K562 (cell line): Measurements from ENCODE around the gene NOSTRIN. TPM values are rescaled to one million over a fixed set of nuclear protein-coding genes. Genes with fewer than 3 reads are reported as not detected.

Experiments used
- ADNP ChIP-seq: fragments of 200-800 bp; sonication (Bioruptor generic); IDR thresholded peaks from 2 replicates; pipeline ENCODE4 v1.6.1; 2016; ENCODE audit warnings: missing genetic modification characterization, missing compliant biosample characterization
- ASH1L ChIP-seq: fragments of 450-650 bp; IDR thresholded peaks from 2 replicates; pipeline ENCODE4 v1.6.1; 2018; ENCODE audit warnings: borderline replicate concordance, mild to moderate bottlenecking, low read depth; ENCODE audit not compliant: partially characterized antibody
- BRD4 ChIP-seq: fragments of 200-600 bp; sonication (generic); IDR thresholded peaks from 2 replicates; pipeline ENCODE4 v1.6.1; 2017; ENCODE audit warnings: inconsistent platforms
- CBX3 ChIP-seq, 2 experiments: IDR thresholded peaks; 1 replicate in 1 of 2; 2 replicates in 1 of 2; pipeline ENCODE4 v1.6.1; 2012; ENCODE audit warnings: inconsistent platforms in 2 of 2, low read length in 2 of 2, borderline replicate concordance in 1 of 2, control low read depth in 1 of 2
- CBX5 ChIP-seq: IDR thresholded peaks from 2 replicates; pipeline ENCODE4 v1.6.1; 2014; ENCODE audit warnings: low read depth, borderline replicate concordance
- HMGN3 ChIP-seq: IDR thresholded peaks from 2 replicates; pipeline ENCODE4 v1.6.1; 2011; ENCODE audit warnings: borderline replicate concordance, low read depth, mild to moderate bottlenecking, mixed read lengths, low read length; ENCODE audit not compliant: insufficient read length; ENCODE audit errors: extremely low read depth
- JUND ChIP-seq, 2 experiments: IDR thresholded peaks; 2 replicates in 1 of 2; 3 replicates in 1 of 2; pipeline ENCODE4 v1.6.1; 2011; ENCODE audit warnings: borderline replicate concordance in 2 of 2, low read depth in 2 of 2, low read length in 2 of 2, improper control_type of control experiment in 1 of 2, missing biosample characterization in 1 of 2, missing genetic modification characterization in 1 of 2, missing genetic modification reagents in 1 of 2
- LARP7 ChIP-seq: fragments of 450-650 bp; IDR thresholded peaks from 2 replicates; pipeline ENCODE4 v1.6.1; 2016
- MBD2 ChIP-seq: sonication (generic); IDR thresholded peaks from 2 replicates; pipeline ENCODE4 v1.6.1; 2016; ENCODE audit warnings: low read depth, borderline replicate concordance
- PHB2 ChIP-seq: fragments of 450-650 bp; IDR thresholded peaks from 2 replicates; pipeline ENCODE4 v1.6.1; 2017; ENCODE audit warnings: low read depth
- PTRF ChIP-seq: fragments of 450-650 bp; IDR thresholded peaks from 2 replicates; pipeline ENCODE4 v1.6.1; 2016; ENCODE audit warnings: mild to moderate bottlenecking, missing genetic modification characterization, missing compliant biosample characterization
- RBBP5 ChIP-seq: fragments of 200-600 bp; sonication (generic); IDR thresholded peaks from 2 replicates; pipeline ENCODE4 v1.6.1; 2012; ENCODE audit warnings: borderline replicate concordance, mild to moderate bottlenecking, low read length, control low read depth, inconsistent platforms; ENCODE audit not compliant: insufficient read depth, poor library complexity, severe bottlenecking
- STAT5A ChIP-seq: IDR thresholded peaks from 2 replicates; pipeline ENCODE4 v1.6.1; 2012; ENCODE audit warnings: low read length, inconsistent platforms, borderline replicate concordance
- TBP ChIP-seq: optimal IDR thresholded peaks from 2 replicates; pipeline ENCODE3; 2011; ENCODE audit warnings: low read depth, low read length, improper control_type of control experiment
- TCF3 ChIP-seq: sonication (generic); formaldehyde crosslinking; IDR thresholded peaks from 2 replicates; pipeline ENCODE4 v1.4.0; 2020; ENCODE audit warnings: mild to moderate bottlenecking, missing genetic modification reagents
- THRAP3 ChIP-seq: fragments of 450-650 bp; IDR thresholded peaks from 2 replicates; pipeline ENCODE4 v1.6.1; 2016; ENCODE audit warnings: mild to moderate bottlenecking, inconsistent platforms, borderline replicate concordance
- ZC3H8 ChIP-seq: fragments of 450-650 bp; IDR thresholded peaks from 2 replicates; pipeline ENCODE4 v1.6.1; 2017
- ZNF140 ChIP-seq: fragments of 250-450 bp; sonication (Bioruptor Pico); IDR thresholded peaks from 2 replicates; pipeline ENCODE4 v1.8.0; 2021; ENCODE audit warnings: moderate library complexity, mild to moderate bottlenecking, inconsistent platforms
- ZNF165 ChIP-seq: fragments of 250-450 bp; sonication (Bioruptor Pico); IDR thresholded peaks from 2 replicates; pipeline ENCODE4 v1.4.0; 2020; ENCODE audit warnings: borderline replicate concordance
- ZNF232 ChIP-seq: sonication (generic); formaldehyde crosslinking; IDR thresholded peaks from 2 replicates; pipeline ENCODE4 v1.8.0; 2022; ENCODE audit warnings: mild to moderate bottlenecking, missing genetic modification reagents
- ZNF311 ChIP-seq: fragments of 250-450 bp; sonication (Bioruptor Pico); IDR thresholded peaks from 2 replicates; pipeline ENCODE4 v1.4.0; 2020; ENCODE audit warnings: mild to moderate bottlenecking, moderate library complexity
- ZNF764 ChIP-seq: fragments of 250-450 bp; sonication (Bioruptor Pico); IDR thresholded peaks from 2 replicates; pipeline ENCODE4 v1.4.0; 2020; ENCODE audit warnings: low read depth, mild to moderate bottlenecking, moderate library complexity
- ZNF79 ChIP-seq: fragments of 250-450 bp; sonication (Bioruptor Pico); IDR thresholded peaks from 2 replicates; pipeline ENCODE4 v1.4.0; 2020; ENCODE audit warnings: low read depth, mild to moderate bottlenecking, moderate library complexity
- polyA plus RNA-seq, 8 experiments: library from polyadenylated mRNA; depleted of rRNA in 4 of 8; stranded (reverse) in 5 of 8; unstranded in 3 of 8; fragments of >200 nt; fragmentation: Nextera tagmentation in 2 of 8; fragmentation: Illumina TruSeq in 1 of 8; extraction: Ambion mirVana in 2 of 8; extraction: Trizol in 1 of 8; gene quantifications; 2 replicates each; pipeline versions ENCODE4 v1.2.1 to v1.2.3, GENCODE V29; 2011 to 2014; ENCODE audit warnings: inconsistent platforms in 1 of 8, missing spikeins in 1 of 8
- total RNA-seq, 7 experiments: library from RNA; depleted of rRNA in 6 of 7; stranded (reverse); fragments of >200 nt in 6 of 7; fragmentation: Illumina TruSeq in 2 of 7; extraction: Trizol in 2 of 7; gene quantifications; 2 replicates each; pipeline versions ENCODE4 v1.2.1 to v1.2.3, GENCODE V29; 2011 to 2021; ENCODE audit warnings: low replicate concordance in 1 of 7
- TF ChIP-seq, protein P1 (sequence below): sonication (generic); formaldehyde crosslinking; IDR thresholded peaks from 2 replicates; pipeline ENCODE4 v1.4.0; 2020; ENCODE audit warnings: mild to moderate bottlenecking, missing genetic modification reagents

Gene NOSTRIN
- total and polyA plus RNA-seq, 9 of the 15 experiments (the other 6 are each of a cell fraction or from before 2014, with no cell fraction given), result 26.7 to 82.9 (median 56.3) TPM

DNA sequence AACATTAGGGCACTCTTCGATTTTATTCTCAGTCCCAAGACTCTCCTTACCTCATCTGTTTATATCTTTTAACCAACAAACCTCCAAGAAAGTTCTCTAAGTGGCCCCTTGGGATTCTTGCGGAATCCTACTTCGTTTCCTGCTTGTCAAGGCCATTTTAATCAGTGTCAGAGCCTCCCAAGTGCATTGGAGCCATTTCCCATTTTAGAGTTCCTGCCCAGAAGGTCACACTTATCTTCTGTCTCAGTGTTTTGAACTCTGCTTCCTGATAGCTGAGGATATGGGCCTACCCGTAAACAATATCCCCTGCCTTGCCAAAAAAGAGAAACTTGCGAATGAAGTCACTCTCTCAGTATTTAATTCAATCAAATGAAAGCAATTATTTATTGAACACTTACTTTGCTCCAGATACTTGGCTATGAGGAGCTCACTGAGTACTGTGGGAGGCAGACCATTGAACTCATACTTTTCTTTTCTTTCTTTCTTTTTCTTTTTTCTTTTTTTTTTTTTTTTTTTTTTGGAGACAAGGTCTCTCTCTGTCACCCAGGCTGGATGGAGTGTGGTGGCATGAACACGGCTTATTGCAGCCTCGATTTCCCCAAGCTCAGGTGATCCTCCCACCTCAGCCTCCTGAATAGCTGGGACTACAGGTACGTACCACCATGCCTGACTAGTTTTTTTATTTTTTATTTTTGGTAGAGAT lies 5.7 kb upstream of the NOSTRIN start (continued):
- TF ChIP-seq ZNF140 (CRISPR knock-in tag) (no peak), CBX3 (IDR thresholded peaks at IDR 0.05; ENCODE audit: borderline replicate concordance in 1 of 2, low read length in 2 of 2) (peak in 1 of 2 experiments; percentile 54; a peak in 2 of 3 replicates), ZC3H8 (no peak), PHB2 (no peak), CBX5 (no peak), MBD2 (no peak), BRD4 (no peak; the same call in 1 of the 2 replicates), ASH1L (no peak), ZNF79 (CRISPR knock-in tag) (peak; percentile 84), ZNF311 (CRISPR knock-in tag) (no peak; the same call in 1 of the 2 replicates), TCF3 (CRISPR knock-in tag) (peak; percentile 81), HMGN3 (peak; percentile 47), ZNF232 (CRISPR knock-in tag) (no peak), ZNF165 (no peak), JUND (IDR thresholded peaks at IDR 0.05; ENCODE audit: borderline replicate concordance, low read depth, low read length) (peak; percentile 48; the same call in 1 of the 2 replicates), JUND (tag; IDR thresholded peaks at IDR 0.05; ENCODE audit: borderline replicate concordance, low read depth, low read length) (peak; percentile 10; the same call in 1 of the 3 replicates), ZNF764 (CRISPR knock-in tag) (no peak), STAT5A (peak; percentile 55), RBBP5 (no peak), LARP7 (peak; percentile 84), TBP (peak; percentile 6), PTRF (tag) (0 out of 2 replicates have a peak, but pooled peaks have one; percentile 4), ADNP (tag) (peak; percentile 93), THRAP3 (0 out of 2 replicates have a peak, but pooled peaks have one; percentile 62)
- TF ChIP-seq, protein P1, sequence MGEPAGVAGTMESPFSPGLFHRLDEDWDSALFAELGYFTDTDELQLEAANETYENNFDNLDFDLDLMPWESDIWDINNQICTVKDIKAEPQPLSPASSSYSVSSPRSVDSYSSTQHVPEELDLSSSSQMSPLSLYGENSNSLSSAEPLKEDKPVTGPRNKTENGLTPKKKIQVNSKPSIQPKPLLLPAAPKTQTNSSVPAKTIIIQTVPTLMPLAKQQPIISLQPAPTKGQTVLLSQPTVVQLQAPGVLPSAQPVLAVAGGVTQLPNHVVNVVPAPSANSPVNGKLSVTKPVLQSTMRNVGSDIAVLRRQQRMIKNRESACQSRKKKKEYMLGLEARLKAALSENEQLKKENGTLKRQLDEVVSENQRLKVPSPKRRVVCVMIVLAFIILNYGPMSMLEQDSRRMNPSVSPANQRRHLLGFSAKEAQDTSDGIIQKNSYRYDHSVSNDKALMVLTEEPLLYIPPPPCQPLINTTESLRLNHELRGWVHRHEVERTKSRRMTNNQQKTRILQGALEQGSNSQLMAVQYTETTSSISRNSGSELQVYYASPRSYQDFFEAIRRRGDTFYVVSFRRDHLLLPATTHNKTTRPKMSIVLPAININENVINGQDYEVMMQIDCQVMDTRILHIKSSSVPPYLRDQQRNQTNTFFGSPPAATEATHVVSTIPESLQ, result no peak
